Smooth muscle cell (in vitro differentiated cells): ENCODE data around the gene PRDX1. TPM values are rescaled to one million over a fixed set of nuclear protein-coding genes. Genes with fewer than 3 reads are reported as not detected.

Source experiments
- DNase-seq: peaks from one replicate; lab custom pipeline; 2025; ENCODE audit not compliant: unreplicated experiment; lab: John Stamatoyannopoulos, UW
- H2AFZ ChIP-seq: fragments of 200-600 bp; sonication (generic); 2 replicates; pipeline ENCODE4 v1.6.0; 2016; ENCODE audit warnings: antibody characterized with exemption, low read depth, mild to moderate bottlenecking
- H3F3A ChIP-seq: fragments of 200-600 bp; sonication (generic); 2 replicates; pipeline ENCODE4 v1.6.0; 2017; ENCODE audit warnings: antibody characterized with exemption, low read depth
- H3K27ac ChIP-seq: fragments of 200-600 bp; sonication (generic); 2 replicates; pipeline ENCODE4 v1.5.1; 2016; ENCODE audit warnings: low read depth, mild to moderate bottlenecking
- H3K27me3 ChIP-seq: fragments of 200-600 bp; sonication (generic); 2 replicates; pipeline ENCODE4 v1.6.1; 2016; ENCODE audit warnings: low read depth, mild to moderate bottlenecking
- H3K36me3 ChIP-seq: fragments of 200-600 bp; sonication (generic); 2 replicates; pipeline ENCODE4 v1.5.1; 2016; ENCODE audit warnings: low read depth
- H3K4me1 ChIP-seq: fragments of 200-600 bp; sonication (generic); 2 replicates; pipeline ENCODE4 v1.5.1; 2016; ENCODE audit warnings: low read depth
- H3K4me2 ChIP-seq: fragments of 200-600 bp; sonication (generic); 2 replicates; pipeline ENCODE4 v1.6.0; 2016; ENCODE audit warnings: mild to moderate bottlenecking
- H3K4me3 ChIP-seq: fragments of 200-600 bp; sonication (generic); 2 replicates; pipeline ENCODE4 v1.5.1; 2016; ENCODE audit warnings: mild to moderate bottlenecking
- H3K79me2 ChIP-seq: fragments of 200-600 bp; sonication (generic); 2 replicates; pipeline ENCODE4 v1.6.0; 2016; ENCODE audit warnings: low read depth, mild to moderate bottlenecking
- H3K9ac ChIP-seq: fragments of 200-600 bp; sonication (generic); 2 replicates; pipeline ENCODE4 v1.6.0; 2016; ENCODE audit warnings: low read depth
- H3K9me3 ChIP-seq: fragments of 200-600 bp; sonication (generic); replicated peaks from 2 replicates; pipeline ENCODE4 v1.5.1; 2016; ENCODE audit warnings: low read depth
- H4K20me1 ChIP-seq: fragments of 200-600 bp; sonication (generic); 2 replicates; pipeline ENCODE4 v1.6.0; 2016; ENCODE audit warnings: low read depth
- WGBS: methylation state at CpG from one replicate; pipeline ENCODE4 v1.1.7; 2016; ENCODE audit warnings: low lambda C conversion rate; 5-methylcytosine and 5-hydroxymethylcytosine counted together
- polyA plus RNA-seq: library from polyadenylated mRNA; unstranded; fragments of >200 nt; fragmentation: Nextera tagmentation; extraction: Ambion mirVana; gene quantifications from 2 replicates; pipeline ENCODE4 v1.2.1, GENCODE V29; 2016
- total RNA-seq: library from RNA; depleted of rRNA; stranded (reverse); fragments of >200 nt; gene quantifications from 2 replicates; pipeline ENCODE4 v1.2.3, GENCODE V29; 2014
- TF ChIP-seq, protein P1 (sequence below): fragments of 200-600 bp; sonication (generic); IDR thresholded peaks from 2 replicates; pipeline ENCODE4 v1.5.1; 2017; ENCODE audit warnings: borderline replicate concordance, mild to moderate bottlenecking, antibody characterized with exemption; ENCODE audit not compliant: insufficient read depth, poor library complexity, severe bottlenecking

The PRDX1 gene
- total and polyA plus RNA-seq, 2 experiments from 2014 or later: 303 to 369 TPM

GRCh38 chr1:45551684-45552083 lies 30.0 kb upstream of the PRDX1 start:
- H3K9me3 ChIP-seq: no peaks in the 10 kb centered on the region
- no peak overlapping the region for H3K27ac ChIP-seq
- H2AFZ ChIP-seq: no peak overlapping the region
- H3K79me2 ChIP-seq: peaks cover 6% of the 10 kb centered on the region
- 56% methylated on average over 3 of the region's 3 CpGs for WGBS
- TF ChIP-seq, protein P1, sequence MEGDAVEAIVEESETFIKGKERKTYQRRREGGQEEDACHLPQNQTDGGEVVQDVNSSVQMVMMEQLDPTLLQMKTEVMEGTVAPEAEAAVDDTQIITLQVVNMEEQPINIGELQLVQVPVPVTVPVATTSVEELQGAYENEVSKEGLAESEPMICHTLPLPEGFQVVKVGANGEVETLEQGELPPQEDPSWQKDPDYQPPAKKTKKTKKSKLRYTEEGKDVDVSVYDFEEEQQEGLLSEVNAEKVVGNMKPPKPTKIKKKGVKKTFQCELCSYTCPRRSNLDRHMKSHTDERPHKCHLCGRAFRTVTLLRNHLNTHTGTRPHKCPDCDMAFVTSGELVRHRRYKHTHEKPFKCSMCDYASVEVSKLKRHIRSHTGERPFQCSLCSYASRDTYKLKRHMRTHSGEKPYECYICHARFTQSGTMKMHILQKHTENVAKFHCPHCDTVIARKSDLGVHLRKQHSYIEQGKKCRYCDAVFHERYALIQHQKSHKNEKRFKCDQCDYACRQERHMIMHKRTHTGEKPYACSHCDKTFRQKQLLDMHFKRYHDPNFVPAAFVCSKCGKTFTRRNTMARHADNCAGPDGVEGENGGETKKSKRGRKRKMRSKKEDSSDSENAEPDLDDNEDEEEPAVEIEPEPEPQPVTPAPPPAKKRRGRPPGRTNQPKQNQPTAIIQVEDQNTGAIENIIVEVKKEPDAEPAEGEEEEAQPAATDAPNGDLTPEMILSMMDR: no peak
- no peaks in the 10 kb centered on the region for H3F3A ChIP-seq
- no peaks in the 10 kb centered on the region for H3K27me3 ChIP-seq
- peaks cover 14% of the 10 kb centered on the region for H4K20me1 ChIP-seq
- peak overlapping the region; percentile 66 for H3K4me3 ChIP-seq
- H3K36me3 ChIP-seq: no peaks in the 10 kb centered on the region
- peaks cover 5% of the 10 kb centered on the region for H3K4me1 ChIP-seq
- DNase-seq: no peak
- H3K9ac ChIP-seq: no peak overlapping the region
- H3K4me2 ChIP-seq: peak overlapping the region; percentile 89

GRCh38 chr1:45550401-45551351 lies 29.0 kb upstream of the PRDX1 start, which contains the start of gene AKR1A1:
AKR1A1 (plus strand) TSS chr1:45550826; CDS start chr1:45561795, 10,969 bp downstream.
- Histone ChIP-seq H3K36me3 (no peaks in the 10 kb centered on the region), H3K4me1 (peaks cover 5% of the 10 kb centered on the region), H3K27ac (no peak within 1 kb of the TSS), H3K4me2 (peak within 1 kb of the TSS; percentile 89), H3F3A (no peaks in the 10 kb centered on the region), H3K9me3 (no peaks in the 10 kb centered on the region), H2AFZ (peak within 1 kb of the TSS; percentile 96), H3K9ac (no peak within 1 kb of the TSS), H3K27me3 (no peaks in the 10 kb centered on the region), H3K4me3 (peak within 1 kb of the TSS; percentile 66), H3K79me2 (peaks cover 6% of the 10 kb centered on the region), H4K20me1 (peaks cover 8% of the 10 kb centered on the region)
- 4% methylated on average over 45 of the region's 47 CpGs for WGBS
- DNase-seq: peak; percentile 27
- TF ChIP-seq, protein P1: no peak

- H4K20me1 ChIP-seq: no peaks in the 10 kb centered on the region
- H3K9ac ChIP-seq: no peak overlapping the region
- no peak overlapping the region for H2AFZ ChIP-seq
- WGBS: 91% methylated on average over 7 of the region's 7 CpGs
- H3K4me1 ChIP-seq: no peaks in the 10 kb centered on the region
- no peaks in the 10 kb centered on the region for H3K79me2 ChIP-seq
- H3K36me3 ChIP-seq: no peaks in the 10 kb centered on the region
- no peak for DNase-seq
- H3K4me3 ChIP-seq: no peak overlapping the region
- TF ChIP-seq, protein P1: no peak
- H3K27ac ChIP-seq: no peak overlapping the region
- no peaks in the 10 kb centered on the region for H3F3A ChIP-seq
- no peak overlapping the region for H3K4me2 ChIP-seq
- no peaks in the 10 kb centered on the region for H3K27me3 ChIP-seq
- H3K9me3 ChIP-seq: no peaks in the 10 kb centered on the region
These were observed 24.0 kb upstream of the PRDX1 start for GRCh38 chr1:45545553-45546310.
